GM19397 (cell line): ENCODE data around the gene INPP5F.
A peak's percentile ranks its signal among the peaks of the same experiment; 100 is the strongest.

Experiments used
- ATAC-seq: cut with Tn5 transposase; IDR thresholded peaks from one replicate; pipeline ENCODE4 v1.9.1; 2021; ENCODE audit warnings: mild to moderate bottlenecking, moderate library complexity; ENCODE audit not compliant: unreplicated experiment

Gene INPP5F, protein sequence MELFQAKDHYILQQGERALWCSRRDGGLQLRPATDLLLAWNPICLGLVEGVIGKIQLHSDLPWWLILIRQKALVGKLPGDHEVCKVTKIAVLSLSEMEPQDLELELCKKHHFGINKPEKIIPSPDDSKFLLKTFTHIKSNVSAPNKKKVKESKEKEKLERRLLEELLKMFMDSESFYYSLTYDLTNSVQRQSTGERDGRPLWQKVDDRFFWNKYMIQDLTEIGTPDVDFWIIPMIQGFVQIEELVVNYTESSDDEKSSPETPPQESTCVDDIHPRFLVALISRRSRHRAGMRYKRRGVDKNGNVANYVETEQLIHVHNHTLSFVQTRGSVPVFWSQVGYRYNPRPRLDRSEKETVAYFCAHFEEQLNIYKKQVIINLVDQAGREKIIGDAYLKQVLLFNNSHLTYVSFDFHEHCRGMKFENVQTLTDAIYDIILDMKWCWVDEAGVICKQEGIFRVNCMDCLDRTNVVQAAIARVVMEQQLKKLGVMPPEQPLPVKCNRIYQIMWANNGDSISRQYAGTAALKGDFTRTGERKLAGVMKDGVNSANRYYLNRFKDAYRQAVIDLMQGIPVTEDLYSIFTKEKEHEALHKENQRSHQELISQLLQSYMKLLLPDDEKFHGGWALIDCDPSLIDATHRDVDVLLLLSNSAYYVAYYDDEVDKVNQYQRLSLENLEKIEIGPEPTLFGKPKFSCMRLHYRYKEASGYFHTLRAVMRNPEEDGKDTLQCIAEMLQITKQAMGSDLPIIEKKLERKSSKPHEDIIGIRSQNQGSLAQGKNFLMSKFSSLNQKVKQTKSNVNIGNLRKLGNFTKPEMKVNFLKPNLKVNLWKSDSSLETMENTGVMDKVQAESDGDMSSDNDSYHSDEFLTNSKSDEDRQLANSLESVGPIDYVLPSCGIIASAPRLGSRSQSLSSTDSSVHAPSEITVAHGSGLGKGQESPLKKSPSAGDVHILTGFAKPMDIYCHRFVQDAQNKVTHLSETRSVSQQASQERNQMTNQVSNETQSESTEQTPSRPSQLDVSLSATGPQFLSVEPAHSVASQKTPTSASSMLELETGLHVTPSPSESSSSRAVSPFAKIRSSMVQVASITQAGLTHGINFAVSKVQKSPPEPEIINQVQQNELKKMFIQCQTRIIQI

DNA sequence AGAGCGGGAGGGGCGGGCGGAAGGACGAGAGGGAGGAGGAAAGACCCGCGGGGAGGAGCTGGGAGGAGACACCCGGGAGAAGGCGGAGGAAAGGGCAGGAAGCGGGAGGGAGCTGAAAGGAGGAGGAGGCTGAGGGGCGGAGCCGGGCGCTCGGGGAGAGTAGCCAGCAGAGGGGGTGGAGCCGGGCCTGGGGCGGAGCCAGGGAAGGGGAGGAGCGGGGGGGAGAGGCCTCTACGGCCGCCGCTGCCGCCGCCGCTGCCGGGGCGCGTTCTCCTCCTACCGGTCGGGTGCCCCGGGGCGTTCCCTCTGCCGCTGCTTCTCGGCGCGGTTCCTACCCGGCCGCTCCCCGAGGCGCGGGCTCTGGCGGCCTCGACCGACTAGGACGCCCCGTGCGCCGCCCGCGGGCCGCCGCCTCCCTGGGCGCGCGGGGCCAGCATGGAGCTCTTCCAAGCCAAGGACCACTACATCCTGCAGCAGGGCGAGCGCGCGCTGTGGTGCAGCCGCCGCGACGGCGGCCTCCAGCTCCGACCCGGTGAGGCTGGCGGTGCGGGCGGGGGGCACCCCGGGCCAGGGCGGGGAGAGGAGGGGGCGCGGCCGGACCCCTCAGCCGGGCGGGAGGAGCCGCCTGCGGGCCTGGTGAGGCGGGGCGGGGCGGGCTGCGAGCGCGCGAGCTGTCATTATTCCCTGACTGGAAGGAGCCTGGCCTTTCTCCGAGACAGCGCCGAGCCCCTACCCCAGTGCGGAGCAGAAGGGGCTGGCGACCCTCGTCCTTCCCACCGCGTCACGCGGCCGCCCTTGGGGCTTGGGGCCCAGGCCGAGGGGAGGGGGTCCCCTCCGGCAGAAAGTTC is at the start of gene INPP5F:
Gene INPP5F, plus strand, starts transcription at position 223 of the 848 bp plus-strand sequence. Its CDS starts 213 bp downstream, at position 436.
- peak; percentile 81 for ATAC-seq

DNA sequence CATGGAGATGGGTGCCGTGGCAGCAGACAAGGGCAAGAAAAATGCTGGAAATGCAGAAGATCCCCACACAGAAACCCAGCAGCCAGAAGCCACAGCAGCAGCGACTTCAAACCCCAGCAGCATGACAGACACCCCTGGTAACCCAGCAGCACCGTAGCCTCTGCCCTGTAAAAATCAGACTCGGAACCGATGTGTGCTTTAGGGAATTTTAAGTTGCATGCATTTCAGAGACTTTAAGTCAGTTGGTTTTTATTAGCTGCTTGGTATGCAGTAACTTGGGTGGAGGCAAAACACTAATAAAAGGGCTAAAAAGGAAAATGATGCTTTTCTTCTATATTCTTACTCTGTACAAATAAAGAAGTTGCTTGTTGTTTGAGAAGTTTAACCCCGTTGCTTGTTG is 48.7 kb upstream of the INPP5F start:
- no peak for ATAC-seq

DNA sequence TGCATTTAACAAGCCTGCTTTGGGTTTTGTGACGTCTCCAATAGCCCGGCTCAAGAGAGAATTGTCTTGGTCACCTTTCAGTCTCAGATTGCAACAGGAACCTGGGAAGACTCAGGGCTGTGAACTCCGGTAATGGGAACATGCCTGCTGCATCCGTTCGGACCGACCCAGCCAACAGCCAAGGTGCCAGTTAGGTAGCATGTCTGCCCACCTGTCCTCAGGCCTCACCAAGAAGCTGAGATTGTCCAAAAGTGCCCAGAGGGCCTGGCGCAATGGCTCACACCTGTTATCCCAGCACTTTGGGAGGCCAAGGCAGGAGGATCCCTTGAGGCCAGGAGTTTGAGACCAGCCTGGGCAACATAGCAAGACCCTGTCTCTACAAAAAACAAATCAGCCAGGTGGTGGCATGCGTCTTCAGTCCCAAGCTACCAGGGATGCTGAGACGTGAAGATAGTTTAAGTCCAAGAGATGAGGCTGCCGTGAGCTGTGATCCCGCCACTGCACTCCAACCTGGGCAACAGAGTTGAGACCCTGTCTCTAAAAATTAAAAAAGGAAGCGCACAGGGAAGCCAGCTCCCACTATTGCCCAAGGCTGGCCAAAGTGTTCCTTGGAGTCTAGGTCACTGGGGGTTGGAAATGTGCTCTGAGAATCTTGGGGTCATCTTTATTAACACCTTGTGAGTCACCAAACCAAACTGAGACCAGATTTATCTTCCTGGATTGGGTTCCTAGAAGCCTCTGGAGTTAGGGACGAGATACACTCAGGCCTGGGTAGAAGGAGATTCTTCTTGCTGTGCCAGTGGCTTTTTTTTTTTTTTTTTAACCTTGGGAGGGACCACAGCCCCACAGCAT is 47.7 kb upstream of the INPP5F start:
- ATAC-seq: no peak

DNA sequence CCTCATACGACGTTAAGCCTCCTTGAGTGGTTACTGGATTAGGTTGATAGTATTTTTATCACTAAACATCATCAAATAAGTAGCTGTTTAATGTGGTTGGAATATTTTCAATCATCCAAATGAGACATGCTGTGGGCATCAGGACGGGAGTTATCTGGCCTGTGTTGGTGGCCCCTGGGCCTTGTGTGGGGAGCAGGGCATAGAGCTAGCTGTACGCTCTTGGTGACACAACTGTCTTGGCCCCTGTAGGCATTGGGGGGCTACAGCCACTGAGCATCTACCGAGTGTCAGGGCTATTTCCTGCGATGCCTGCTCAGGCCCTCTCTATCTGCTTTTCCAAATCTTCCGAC is 46.4 kb upstream of the INPP5F start:
- ATAC-seq: no peak

DNA sequence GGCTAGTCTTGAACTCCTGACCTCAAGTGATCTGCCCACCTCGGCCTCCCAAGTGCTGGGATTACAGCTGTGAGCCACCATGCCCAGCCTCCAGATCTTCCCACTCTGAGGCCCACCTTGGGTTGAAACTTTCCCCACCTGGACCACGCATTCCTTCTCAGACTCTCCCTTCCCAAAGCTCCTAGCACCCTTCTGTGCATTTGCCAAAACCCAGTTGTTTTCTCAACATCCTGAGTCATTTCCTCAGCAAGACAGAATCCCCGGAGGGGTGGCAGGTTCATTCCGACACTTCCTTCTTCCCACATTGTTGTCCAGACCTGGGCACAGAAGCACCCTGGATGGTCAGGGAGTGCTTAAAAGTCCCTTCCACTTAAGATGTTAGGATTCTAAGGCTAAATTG is 45.8 kb upstream of the INPP5F start:
- ATAC-seq: no peak

DNA sequence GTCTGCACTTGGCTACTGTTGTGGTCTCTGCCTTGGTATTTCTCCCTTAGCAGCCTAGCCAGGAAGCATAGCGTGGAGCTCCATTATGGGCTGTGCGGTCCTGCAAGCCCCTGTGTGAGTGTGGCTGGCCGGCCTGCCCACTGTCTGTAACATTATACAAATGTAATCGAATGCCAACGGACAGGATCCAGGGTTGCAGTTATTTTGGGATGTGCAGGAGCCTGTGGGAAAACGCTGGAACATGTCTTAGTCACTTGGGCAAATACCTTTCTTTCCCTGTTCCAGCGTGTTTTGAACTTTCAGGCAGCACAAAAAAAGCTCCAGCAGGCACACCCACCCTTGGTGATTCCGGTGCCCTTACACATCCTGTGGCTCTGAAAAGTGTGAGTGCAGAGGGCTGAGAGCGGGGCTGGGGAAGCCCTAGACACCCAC is 45.2 kb upstream of the INPP5F start:
- no peak for ATAC-seq

DNA sequence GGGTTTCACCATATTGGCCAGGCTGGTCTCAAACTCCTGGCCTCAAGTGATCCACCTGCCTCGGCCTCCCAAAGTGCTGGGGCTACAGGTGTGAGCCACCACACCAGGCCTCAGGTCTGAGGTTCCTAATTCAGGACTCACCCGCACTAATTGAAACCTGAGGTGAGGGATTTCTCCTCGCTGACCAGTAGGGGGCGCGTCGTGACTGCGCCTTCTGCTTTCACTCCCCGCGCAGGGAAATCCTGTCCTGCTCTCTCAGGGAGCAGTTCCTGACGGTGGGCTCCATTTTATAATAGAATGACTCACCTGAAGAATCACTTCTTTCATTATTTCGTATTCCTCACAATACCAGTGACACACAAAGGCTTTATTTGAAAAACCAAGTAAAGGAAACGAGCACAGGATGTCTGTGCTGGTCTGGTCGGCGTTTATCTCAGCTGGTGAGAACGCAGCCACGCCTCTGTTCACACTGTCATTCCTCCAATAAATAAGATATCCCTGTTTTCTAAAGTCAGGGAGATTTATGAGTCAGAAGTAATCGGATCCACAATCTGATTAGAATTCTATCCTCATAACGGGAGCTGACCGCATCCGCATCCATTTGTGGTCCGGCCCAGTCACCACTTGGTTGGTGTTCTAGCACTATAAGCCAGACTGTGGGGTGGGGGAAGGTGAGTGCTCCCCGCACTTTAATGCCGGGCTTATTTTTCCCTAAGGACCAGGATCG is 39.2 kb upstream of the INPP5F start:
- peak; percentile 81 for ATAC-seq

DNA sequence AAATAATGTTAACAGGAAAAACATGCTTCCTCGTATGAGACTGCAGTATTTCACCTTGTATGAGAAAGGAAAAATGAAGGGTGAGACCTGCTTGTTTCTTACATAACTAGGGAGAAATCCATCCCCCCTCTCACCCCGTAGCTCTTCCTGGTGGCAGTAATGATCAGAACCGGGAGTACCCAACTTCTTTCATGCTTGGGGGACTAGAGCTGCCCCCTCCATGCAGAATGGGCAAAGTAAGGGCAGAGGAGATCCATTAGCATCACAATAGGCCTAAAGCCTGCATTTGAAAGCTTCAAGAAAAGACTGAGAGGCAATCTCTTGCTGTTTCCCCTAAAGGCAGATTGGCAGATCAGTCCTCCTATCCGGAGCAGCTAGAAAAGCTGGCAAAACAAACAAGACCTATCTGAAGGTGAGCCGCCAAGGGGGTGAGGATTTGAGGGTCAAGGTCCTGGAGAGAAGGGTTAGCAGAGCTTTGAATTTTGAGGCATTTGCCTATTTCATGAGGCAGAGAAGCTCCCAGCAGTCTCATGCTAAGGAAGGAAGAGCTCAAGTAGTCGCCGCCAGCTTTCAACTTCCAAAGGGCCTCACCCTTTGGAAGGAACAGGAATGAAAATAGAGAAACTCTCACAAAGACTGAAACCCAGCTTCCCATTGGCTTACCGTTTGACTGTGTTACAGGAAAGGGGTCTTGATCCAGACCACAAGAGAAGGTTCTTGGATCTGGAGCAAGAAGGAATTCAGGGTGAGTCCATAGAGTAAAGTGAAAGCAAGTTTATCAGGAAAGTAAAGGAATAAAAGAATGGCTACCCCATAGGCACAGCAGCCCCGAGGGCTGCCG is 38.4 kb upstream of the INPP5F start:
- no peak for ATAC-seq

DNA sequence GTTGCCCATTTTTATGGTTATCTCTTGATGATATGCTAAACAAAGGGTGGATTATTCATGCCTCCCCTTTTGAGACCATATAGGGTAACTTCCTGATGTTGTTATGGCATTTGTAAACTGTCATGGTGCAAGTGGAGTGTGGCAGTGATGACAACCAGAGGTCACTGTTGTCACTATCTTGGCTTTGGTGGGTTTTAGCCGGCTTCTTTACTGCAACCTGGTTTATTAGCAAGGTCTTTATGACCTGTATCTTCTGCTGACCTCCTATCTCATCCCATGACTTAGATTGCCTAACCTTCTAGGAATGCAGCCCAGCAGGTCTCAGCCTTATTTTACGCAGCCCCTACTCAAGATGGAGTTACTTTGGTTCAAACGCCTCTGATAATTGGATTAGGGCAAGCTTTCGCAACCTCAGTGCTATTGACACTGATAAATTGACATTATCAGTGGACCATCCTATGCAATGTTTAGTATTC is 37.8 kb upstream of the INPP5F start:
- ATAC-seq: no peak

DNA sequence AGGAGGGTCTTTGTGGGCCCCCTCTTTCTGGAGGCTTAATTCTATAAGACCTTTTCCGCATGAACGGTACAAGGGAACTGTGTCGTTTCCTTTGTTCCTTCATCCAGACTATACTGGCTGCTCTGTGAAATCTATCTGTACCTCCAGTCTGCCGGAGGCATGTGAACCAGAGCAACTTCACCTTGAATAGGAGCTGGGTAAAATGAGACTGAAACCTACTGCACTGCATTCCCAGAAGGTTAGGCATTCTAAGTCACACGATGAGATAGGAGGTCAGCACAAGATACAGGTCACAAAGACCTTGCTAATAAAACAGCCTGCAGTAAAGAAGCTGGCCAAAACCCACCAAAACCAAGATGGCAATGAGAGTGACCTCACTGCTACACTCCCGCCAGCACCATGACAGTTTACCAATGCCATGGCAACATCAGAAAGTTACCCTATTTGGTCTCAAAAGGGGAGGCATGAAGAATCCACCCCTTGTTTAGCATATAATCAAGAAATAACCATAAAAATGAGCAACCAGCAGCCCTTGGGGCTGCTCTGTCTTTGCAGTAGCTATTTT is 36.8 kb upstream of the INPP5F start:
- ATAC-seq: no peak

DNA sequence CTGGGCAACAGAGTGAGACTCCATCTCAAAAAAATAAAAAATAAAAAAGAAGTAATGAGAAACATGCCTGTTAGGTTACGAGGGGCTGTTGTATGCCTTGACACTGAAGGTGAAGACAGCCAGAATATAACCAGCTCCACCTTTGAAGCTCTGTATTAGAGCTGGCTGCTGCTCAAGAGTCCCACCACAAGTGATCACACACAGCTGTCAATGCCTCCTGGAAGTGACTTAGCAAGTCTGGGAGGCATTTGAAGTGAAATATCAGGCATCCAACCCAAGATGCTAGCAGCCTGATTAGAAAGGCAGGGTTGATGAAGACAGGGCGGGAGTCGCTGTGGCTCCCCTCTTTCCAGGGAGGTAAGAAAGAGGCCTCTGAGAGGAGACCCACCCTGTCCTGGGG is 34.1 kb upstream of the INPP5F start:
- ATAC-seq: no peak

DNA sequence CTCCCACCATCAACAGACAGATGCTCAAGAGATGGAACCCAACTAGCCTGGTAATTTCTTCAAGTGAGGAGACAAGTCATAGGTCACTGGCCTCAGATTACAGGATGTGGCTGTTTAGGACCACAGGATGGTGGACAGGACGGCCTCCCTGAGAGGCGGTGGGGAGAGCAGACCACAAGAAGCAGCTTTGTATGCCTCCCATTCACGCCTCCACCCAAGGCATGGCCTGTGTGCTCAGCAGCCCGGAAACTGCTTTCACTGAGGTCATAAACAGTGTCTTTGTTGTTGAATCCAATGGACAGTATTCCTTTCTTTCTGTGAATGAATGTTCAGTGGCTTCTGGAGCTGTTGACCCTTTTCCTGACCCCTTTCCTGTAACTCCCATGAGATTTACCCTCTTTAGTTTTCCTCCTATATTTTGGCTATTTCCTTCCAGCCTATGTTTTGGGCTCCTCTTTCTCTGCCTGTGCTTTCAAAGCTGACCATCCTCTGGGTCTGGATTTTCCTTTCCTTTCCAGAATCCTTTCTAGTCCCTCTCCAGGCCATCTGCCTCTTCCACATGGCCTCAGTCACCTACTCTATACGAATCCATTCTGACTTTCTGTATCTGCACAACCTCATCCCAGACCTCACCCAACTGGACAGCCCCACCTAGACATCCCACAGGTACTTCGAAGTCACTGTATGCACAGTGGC is 32.4 kb upstream of the INPP5F start:
- no peak for ATAC-seq

DNA sequence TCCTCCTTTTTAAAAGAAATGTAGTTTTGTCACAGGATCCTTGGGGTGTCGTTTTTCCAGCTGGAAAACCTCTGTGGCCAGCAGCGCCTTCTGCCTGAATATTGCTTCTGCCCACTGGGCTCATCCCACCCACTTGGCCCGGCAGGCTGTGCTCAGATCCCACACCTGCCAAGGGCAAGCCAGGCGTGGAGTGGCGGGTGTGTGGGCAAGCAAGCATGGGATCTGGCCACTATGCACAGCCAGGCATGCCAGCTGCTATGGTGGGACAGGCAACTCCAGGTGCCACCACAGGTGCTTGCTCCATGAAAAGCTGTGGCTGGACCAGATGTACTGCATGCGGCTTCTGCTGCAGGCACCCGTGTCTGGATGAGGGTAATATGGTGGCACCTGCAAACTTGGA is 31.2 kb upstream of the INPP5F start:
- no peak for ATAC-seq

DNA sequence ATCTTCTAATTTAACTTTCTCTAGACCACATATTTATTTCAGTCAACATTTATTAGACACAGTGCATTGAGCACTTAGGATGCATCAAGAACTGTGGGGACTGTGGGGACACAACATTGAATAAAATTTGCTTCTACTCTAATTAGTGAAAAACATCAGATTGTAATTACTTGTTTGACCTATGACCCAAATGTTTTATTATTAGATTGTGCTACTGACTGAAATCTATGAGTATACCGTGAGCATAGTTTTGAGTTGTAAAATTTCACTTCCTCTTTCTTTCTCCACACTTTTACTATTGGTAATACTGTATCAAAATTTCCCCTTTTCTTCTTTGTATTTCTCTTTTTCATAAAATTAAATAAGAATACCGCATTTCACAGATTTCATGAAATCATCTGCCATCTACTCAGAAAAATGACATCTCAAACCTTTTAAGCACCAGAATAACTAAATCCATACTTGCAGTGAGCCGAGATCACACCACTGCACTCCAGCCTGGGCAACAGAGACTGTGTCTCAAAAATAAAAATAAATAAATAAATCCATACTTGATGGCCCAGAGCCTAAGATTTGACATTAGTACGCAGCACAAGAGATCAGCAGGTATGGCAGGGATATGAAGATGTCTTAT is 25.4 kb upstream of the INPP5F start:
- no peak for ATAC-seq

DNA sequence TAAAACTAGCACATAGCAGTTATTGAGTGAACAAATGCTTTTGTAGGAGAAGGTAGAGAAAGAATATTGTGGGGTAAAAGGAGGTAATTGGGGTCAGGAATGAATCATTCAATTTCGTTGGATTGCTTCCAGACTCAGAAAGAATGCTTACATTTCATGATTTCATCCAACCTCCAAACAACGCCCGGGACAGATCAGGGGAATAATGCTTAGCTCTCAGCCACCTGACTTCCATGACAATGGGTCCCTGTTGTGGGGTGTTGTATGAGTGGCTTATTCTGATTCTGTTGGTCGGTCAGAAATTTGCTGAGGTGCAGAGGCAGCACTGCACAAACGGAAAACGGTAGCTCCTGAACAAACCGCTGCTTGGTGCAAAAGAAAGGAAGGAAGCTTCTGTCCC is 24.0 kb upstream of the INPP5F start:
- ATAC-seq: no peak

DNA sequence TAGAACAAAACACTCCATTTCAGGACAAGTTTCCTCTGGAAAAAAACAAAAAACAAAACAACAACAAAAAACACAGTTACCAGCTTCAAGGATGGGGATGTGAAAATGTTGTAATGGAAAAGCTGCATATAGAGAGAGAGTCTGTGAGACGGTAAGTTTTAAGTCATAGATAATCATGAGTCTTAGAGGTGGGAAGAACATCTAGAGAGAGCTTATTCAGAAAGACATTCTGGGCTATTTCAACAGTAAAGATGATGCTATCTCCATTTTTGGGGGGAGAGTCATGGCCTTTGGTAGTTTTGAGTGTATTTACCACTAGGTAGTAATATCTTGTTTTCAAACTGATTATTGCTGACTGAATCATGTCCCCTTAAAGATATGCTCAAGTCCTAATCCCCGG is 23.3 kb upstream of the INPP5F start:
- no peak for ATAC-seq
